Measurements from ENCODE around the gene SLC24A4.

The SLC24A4 gene

DNA sequence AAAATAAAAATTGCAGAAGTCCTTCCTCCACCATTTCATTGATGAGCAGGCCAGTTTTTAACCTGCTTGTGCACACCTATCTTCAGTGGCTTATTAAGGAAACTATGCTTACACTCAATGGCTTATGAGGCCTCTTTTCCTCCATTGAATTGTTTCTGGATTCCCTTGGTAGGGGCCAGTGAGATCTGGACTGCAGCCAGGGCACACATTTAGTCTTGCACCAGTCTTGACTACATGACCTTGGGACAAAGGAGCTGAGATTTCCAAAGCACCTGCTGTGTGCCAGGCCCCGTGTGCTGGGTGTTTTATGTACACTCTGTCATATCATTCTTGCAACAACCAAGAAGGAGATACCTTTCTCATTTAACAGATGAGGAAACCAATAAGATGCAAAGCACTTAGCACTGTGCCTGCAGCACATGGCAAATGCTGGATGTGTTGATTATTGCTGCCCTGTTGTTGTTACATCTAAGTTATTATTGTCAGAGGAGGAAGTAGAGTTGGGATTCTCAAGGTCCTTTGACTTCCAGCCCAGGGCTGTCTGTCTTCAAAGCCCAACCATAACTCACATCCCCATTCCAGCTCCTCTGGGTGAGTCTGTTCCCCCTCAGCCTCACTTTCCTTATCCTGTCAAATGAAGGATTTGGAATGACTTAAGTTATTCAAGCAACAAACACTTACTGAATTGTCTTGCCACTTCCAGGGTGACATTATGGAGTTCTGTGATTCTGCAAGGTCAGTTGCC is 159.0 kb downstream of the SLC24A4 start:
- TF ChIP-seq, protein P1, sequence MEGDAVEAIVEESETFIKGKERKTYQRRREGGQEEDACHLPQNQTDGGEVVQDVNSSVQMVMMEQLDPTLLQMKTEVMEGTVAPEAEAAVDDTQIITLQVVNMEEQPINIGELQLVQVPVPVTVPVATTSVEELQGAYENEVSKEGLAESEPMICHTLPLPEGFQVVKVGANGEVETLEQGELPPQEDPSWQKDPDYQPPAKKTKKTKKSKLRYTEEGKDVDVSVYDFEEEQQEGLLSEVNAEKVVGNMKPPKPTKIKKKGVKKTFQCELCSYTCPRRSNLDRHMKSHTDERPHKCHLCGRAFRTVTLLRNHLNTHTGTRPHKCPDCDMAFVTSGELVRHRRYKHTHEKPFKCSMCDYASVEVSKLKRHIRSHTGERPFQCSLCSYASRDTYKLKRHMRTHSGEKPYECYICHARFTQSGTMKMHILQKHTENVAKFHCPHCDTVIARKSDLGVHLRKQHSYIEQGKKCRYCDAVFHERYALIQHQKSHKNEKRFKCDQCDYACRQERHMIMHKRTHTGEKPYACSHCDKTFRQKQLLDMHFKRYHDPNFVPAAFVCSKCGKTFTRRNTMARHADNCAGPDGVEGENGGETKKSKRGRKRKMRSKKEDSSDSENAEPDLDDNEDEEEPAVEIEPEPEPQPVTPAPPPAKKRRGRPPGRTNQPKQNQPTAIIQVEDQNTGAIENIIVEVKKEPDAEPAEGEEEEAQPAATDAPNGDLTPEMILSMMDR (IDR thresholded peaks at IDR 0.05; ENCODE audit: low read depth, low read length), result no peak
- DNase-seq (ENCODE audit: low read depth in 2 of 2), result no peak
- H3K4me3 ChIP-seq (replicated peaks in 1 of 2; ENCODE audit: low read depth in 2 of 2, low read length in 2 of 2), result no peak overlapping the region

DNA sequence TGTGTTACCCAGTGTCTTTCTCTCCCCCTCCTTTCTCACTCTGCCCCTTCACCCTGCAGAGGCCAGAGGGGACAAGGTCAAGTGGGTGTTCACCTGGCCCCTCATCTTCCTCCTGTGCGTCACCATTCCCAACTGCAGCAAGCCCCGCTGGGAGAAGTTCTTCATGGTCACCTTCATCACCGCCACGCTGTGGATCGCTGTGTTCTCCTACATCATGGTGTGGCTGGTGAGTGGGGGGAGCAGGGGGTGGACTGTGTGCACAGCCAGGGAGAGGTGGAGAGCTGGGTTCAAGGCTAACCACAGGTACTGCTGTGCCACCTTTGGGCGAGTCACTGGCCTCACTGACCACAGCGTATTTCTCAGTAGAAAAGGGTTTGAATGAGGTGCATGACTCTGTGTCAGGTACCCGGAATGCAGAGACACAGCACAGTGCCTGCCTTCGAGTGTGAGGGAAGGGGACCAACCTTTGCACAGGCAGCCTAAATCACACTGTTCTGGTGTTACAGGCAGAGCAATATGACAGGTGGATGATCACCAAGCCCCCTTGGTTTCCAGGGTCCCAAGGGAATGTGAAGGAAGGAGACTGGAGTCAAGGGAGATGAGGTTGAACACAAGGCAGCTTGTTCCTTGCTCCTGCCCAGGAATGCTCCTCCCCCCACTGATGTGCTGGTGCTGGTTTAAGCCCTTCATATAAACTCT is 159.8 kb downstream of the SLC24A4 start:
- TF ChIP-seq, protein P1 (IDR thresholded peaks at IDR 0.05; ENCODE audit: low read depth, low read length), result no peak
- no peak overlapping the region for H3K4me3 ChIP-seq (replicated peaks in 1 of 2; ENCODE audit: low read depth in 2 of 2, low read length in 2 of 2)
- no peak for DNase-seq (ENCODE audit: low read depth in 2 of 2)

DNA sequence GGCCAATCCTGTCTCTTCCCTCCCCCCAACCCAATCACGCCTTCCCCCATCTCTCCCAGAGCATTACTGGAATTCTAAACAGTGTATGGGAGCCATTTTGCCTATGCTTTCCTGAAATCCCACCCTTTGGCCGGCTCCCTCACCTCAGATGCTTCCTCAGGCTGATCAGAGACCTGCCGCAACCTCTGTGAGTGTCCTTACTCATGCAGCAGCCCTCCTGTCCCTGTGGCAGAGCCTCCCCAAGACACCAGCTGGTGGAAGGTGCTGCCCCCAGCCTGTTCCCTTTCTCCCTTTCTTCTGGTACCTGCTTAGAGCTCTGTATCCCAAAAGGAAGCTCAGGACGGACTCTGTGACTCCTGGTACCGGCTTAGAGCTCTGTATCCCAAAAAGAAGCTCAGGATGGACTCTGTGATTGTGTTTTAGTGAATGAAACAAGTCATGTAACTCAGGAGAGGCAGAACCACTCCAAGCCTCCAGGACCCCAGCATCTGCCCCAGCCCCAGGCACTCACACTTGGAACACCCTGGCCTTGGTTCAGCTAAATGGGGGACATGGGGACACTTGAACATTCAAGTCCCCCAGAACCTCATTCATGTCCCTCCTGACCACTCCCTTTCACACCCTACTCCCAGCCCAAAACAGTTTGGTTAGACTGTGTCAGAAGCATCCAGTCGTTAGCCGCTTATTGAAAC is 161.3 kb downstream of the SLC24A4 start:
- TF ChIP-seq, protein P1 (IDR thresholded peaks at IDR 0.05; ENCODE audit: low read depth, low read length), result no peak

DNA sequence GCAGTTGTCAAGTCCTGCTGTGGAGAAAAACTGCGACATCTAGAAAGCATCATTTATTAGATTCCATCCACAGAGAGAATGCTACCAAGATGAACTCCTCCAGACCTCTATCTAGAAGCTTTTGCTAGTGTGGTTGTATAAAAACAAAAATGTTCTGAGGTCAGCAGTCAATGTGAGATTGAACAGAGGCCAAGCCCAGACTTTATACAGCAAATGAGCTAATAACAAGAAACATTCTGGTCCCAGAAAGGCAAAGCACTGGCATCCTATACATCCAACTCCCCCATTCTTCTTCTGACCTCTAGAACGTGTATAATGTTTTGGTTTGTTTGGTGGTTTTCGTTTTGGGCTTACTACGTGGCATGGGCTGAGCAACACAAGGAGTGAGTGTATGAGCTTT is 163.9 kb downstream of the SLC24A4 start:
- H3K4me3 ChIP-seq (replicated peaks in 1 of 2; ENCODE audit: low read depth in 2 of 2, low read length in 2 of 2), result no peak overlapping the region
- TF ChIP-seq, protein P1 (IDR thresholded peaks at IDR 0.05; ENCODE audit: low read depth, low read length), result no peak
- peak in 1 of 2 donors; percentile 37 for DNase-seq (ENCODE audit: low read depth in 2 of 2)

More for the DNA sequence above, 161.3 kb downstream of the SLC24A4 start:
- no peak overlapping the region for H3K4me3 ChIP-seq (replicated peaks in 1 of 2; ENCODE audit: low read depth in 2 of 2, low read length in 2 of 2)
- no peak for DNase-seq (ENCODE audit: low read depth in 2 of 2)

DNA sequence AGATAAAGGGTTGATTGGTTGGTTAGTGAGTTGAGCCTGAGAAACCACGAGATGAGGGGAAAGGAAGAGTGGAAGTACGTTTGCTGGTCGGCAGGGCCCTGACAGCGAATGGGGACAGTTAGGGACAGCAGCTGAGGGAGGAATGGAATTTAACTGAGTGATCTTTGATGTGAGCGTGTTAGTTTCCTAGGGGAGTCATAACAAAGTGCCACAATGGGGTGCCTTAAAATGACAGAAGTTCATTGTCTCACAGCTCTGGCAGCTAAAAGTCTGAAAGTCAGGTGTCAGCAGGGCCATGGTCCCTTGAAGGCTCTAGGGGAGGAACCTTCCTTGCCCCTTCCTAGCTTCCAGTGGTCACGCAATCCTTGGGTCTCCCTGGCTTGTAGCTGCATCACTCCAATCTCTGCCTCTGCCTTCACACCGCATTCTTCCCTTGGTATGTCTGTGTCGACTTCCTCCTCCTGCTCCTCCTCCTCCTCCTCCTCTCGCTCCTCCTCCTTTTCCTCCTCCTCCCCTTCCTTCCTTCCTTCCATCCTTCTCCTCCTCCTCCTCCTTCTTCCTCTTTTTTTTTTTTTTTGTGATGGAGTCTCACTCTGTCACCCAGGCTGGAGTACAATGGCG is 164.7 kb downstream of the SLC24A4 start:
- no peak overlapping the region for H3K4me3 ChIP-seq (replicated peaks in 1 of 2; ENCODE audit: low read depth in 2 of 2, low read length in 2 of 2)
- DNase-seq (ENCODE audit: low read depth in 2 of 2), result no peak
- TF ChIP-seq, protein P1 (IDR thresholded peaks at IDR 0.05; ENCODE audit: low read depth, low read length), result no peak

DNA sequence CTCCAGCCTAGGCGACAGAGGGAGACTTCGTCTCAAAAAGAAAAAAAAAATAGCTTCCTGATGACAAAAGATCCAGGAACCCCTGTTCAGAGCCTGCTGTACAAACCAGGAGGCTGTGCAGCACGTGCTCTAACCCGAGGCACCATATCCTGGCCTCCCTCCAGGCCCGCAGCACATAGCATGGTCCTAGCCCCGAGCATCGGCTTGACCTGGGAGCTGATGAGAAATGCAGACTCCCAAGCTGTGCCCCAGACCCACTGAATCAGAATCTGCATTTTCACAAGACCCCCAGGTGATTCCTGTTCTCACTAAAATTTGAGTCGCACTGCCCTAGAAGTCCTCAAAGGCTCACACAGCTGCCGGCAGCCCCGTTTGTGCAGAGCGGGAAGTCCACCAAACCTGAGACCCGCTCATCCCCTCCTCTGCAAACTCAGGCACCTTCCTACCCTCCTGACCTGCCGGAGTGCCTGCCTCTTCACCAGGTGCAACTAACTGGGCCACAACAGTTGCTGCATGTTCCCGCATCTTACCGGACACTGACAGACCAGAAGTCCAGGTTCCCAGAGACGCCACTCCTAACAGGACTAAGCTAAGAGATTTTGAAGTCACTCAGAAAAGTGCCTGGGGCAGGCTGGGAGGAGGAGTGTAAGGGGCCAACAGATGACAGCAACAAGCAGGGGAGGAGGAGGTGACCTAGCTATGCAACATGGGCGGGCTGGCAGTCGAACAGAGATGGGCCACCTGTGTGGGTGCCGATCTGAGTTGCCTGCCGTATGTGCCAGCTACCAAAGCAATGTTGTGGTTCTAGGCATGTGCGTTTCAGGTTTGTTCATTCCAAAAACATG is 166.7 kb downstream of the SLC24A4 start:
- DNase-seq (ENCODE audit: low read depth in 2 of 2), result no peak
- H3K4me3 ChIP-seq (replicated peaks in 1 of 2; ENCODE audit: low read depth in 2 of 2, low read length in 2 of 2), result no peak overlapping the region
- TF ChIP-seq, protein P1 (IDR thresholded peaks at IDR 0.05; ENCODE audit: low read depth, low read length), result no peak
